Fibroblast of upper back skin (primary cell): ENCODE measurements around the gene METTL25.
A peak's percentile ranks its signal among the peaks of the same experiment; 100 is the strongest.

Source experiments
- DNase-seq: peaks from one replicate; pipeline ENCODE4 v3.0.0-alpha.2; 2013

The METTL25 gene

DNA sequence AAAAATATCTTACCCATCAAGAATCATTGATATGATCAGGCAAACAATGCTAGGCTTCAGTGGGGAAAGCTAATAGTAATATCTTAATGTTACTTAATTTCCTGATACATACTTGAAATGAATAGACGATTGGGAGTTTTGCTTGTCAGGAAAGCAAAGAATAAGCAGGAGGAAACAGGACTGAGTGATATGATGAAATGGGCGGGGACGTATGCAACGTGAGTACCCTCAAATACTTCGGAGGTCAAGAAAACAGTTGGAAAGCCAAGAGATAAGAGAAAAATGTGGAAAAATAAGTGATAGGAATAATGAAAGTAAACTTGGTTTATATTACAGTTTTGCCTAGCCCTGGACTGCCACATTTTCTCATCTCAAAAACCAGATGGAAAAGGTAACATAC, 49.2 kb downstream of the METTL25 start:
- no peak for DNase-seq

DNA sequence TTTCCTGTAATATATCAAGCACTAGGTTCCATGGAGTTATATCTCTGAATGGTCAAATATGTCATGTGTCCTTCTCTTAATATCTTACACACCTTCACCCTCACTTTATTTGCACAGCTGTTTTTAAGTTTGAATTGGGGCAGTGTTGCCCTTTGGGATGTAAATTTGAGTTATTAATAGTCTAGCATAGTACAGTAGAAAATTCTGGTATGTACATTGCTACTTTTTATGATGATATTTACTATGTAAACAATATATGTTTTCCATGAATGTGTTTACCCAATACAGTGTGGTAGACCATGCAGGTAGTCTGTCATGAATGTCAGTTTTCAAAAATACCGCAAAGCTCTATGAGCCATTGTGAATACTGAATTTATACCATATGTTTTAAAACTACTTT, 50.5 kb downstream of the METTL25 start:
- no peak for DNase-seq

DNA sequence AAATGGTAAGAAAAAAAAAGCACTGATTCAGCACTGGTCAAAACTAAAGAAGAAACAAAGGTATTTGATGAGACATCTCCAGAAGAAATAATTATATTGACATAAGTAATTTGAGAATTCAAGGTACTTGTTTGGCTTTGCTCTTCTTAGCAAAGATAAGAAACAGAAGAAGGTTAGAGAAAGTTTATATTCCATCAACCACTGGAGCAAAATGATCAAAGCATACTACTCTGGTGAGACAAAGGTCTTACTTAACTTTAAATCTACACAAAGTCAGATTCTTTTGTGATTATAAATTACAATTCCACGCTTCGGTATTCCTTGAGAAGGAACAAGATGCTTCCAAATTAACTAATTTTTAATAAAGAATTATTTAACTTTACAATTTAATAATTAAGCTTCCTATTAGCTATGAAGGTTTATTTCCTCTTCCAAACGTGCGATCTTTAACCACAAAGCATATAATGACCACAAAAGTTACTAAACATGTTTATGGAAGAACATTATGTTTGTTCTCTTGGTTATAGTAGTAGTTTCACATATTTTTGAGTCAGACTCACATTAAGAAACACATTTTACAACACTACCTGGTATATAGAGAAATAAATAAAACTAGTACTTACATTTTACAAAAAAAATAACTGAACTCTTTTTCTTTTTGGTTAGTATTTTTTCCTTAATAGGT, 53.4 kb downstream of the METTL25 start:
- DNase-seq: no peak

DNA sequence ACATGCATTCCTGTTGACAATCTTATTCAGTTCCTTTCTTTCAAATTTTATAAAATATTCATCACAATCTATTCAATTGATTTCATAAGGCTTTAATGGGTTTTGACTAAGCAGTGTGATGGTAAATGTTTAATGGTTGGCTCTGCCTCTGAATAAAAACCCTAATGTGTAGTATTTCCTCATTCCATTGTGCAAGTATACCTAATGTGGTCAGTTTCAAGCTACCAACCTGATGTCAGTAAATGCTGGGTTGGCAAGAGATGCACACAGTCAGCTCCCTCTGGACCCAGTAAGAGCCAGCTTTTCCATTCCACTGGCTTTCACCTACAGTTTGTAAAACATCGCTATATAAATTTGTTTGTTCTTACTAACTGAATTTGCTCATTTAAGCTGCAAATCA, 53.9 kb downstream of the METTL25 start:
- no peak for DNase-seq

DNA sequence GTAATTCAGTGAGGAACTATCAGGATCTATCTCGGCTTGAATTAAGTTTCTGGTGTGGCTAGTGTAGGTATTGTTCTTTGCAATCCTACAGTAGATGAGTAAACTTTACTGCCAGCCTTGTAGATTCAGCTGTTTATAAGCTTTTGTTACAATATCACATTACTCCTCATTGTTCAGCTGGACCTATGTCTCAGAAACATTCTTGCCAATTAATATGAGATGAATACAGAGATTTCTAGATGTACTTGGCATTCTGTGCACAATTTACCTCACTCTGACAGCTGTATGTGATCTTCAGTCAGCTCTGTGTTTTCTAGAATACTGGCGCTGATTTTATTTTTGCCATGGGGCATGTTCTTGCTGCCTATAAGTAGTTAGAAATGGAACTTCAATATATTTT, 55.7 kb downstream of the METTL25 start:
- DNase-seq: no peak

DNA sequence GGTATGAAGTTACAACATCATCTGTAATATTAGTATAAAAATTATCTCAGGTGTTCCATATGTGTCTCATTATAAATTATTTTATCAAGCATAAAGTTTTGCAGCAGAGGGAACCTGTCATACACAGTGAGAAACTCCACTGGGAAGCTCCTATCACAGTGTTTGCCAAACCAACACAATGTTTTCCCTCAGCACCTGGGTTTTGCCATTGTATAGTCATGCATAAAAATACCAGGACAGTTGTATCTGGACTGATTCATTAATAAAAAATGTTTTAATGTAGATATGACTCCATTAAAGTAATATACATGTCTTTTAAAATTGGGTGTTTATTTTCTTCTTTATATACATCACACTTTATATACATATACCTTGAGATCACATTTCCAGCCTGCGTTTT, 56.6 kb downstream of the METTL25 start:
- DNase-seq: peak; percentile 18

DNA sequence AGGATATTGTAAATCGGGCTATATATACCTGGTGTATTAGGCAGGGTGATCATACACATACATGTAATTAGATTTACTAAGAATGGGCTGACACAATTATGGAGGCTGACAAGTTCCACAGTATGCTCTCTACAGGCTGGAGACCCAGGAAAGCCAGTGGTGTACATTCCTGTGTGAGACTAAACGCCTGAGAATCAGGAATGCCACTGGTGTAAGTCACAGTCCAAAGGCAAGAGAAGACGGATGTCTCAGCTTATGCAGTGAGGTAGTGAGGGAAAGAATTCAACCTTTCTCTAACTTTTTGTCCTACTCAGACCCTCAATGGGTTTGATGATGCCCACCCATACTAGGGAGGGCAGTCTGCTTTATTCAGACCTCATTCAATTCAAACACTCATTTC, 57.1 kb downstream of the METTL25 start:
- DNase-seq: peak; percentile 50

DNA sequence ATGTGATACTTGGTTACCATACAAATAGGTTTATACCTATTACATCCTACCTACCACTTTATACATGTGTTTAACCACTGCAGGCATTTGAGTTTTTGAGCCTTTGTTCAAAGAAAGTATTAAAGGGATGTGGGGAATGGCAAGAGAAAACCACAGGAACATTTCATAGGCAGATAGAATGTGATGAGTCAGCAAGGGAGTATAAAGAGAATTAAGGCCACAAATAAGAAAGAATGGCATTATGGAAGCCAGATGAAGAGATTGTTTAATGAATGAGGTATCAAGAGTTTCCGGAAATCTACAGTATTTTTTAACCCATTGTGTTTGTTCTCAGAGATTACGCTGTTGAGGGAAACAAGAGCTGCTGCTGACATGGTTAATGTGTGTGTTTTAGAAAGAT, 66.9 kb downstream of the METTL25 start:
- DNase-seq: peak; percentile 84

DNA sequence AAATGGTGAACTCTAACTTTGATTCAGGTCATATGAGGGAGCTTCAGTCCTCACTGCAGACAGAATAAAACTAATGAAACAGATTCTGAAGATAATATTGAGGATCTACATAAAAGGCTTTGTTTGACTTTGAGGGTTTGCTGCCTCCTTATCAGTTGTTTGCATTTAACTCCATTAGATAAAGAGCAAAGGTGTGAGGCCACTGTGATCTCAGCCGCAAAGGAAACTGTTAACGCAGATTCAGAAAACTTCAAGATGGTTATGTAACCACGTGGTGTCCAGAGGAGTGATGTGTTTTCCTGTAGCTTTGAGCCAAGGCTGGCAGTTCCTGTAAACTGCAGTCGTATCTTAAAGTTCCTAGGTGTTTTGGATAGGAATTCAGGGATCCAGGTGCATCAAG, 67.8 kb downstream of the METTL25 start:
- no peak for DNase-seq

DNA sequence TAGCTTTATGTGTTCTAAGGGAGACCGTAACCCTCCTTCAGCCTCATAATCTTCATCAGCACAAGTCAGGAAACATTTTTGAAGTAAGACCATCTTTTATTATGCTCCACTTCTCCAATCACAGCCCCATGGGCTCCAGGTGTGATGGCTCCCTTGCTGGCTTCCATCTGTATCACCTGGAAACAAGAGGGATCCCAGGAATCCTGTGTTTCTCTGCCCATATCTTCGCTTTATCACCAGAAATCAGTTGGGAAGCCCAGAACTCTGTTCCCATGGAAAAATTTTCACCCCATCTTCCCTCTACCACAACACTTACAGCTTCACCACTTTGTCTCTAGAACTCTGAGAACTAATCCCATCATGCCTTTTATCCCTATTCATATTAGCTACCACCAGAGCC, 68.3 kb downstream of the METTL25 start:
- DNase-seq: no peak

DNA sequence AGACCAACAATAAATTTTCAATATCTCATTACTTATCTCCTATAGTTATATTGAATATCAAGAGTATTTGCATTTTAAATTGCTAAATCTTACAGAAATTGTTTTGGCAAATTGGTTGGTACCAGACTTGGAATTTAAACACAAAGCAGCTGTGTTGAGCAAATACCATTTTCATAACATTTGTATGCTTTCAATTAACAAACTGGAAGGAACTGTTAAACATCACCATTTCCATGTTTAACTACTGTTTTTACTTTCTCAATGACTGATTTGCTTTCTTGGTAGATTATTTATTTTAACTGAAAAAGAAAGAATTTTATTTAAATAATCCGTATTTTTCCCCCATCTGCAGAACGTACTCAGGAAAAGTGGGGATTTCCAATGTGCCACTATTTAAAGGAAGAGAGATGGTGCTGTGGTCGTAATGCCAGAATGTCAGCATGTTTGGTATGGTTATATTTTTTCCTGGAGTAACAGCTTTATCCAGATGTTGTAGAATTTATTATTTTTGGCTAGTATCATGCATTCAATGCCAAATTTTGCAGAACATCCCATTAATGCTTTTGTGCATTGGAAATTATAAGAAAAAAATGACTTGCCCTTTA, 72.3 kb downstream of the METTL25 start:
- no peak for DNase-seq

DNA sequence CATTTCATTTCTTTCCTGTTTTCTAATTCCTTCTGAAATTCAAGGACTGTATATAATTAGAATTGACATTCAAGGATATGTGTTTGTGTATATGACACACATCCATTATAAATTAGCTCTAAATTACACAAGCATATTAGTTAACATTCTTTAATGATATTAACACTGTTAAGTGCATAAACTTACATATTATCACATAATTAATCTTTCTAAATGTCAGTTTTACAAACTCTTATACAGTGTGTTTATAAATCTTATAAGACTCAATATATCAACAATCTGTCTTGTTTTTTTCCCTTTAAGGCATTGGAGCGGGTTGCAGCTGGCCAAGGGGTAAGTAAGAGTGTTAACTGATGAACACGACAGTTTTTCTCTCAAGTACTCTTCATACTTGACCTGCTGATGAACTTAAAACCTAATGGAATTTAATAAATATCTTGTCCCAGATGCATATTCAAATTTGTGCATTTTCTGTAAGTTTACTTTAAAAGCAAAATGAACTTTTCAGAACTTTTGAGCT, 76.1 kb downstream of the METTL25 start:
- DNase-seq: no peak

DNA sequence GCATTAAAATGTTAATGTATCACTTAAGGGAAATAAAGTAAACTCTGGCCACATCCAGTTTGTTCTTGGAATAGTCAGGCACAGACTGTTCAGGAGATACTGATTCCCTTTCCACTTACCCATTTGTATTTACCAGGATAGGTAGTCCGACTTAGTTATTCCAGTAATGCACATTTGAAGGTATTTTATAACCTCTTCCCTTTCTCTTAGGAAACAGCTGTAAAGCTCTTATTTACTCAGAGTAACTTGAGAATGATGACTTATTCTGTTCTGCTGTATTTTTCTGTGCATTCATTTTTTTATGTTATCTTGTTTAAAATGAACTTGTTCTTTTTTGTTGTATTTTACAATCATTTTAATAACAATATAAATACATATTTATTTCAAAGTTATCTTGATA, 78.0 kb downstream of the METTL25 start:
- DNase-seq: no peak

DNA sequence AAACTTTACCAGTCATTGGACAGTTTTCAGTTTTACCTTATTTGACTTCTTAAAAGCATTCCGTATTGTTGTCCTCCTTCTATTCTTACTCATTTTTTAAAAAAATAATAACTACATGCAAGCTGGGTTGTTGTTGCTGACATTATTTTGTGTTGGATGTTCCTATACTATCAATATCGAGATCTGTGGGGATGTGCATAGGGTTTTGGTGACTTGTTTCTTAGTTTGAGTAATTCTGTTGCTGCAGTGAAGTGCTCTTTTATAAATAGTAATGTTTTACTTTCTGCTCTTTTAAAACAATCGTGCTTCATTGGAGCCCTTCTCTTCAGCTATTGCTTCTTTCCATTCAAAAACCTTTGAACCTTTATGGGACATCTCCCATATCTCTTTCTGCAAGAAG, 79.4 kb downstream of the METTL25 start:
- DNase-seq: no peak

DNA sequence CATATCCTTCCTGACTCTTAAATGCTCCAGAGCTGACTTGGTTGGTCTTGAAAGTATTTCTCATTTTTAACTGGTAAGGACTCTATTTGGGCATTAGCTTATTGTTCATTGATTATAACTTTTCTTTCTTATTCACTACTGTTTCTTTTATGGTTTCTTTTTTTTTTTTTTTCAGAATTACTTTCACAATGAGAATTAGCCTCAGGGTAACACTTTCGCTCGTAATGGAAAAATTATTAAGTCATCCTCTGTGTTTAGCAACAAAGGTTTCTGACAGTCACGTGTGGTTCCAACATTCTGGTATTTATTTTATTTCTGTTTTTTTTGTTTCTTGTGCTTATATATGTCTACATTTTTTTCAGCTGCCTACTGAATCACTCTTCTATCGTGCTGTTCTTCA, 80.0 kb downstream of the METTL25 start:
- no peak for DNase-seq

DNA sequence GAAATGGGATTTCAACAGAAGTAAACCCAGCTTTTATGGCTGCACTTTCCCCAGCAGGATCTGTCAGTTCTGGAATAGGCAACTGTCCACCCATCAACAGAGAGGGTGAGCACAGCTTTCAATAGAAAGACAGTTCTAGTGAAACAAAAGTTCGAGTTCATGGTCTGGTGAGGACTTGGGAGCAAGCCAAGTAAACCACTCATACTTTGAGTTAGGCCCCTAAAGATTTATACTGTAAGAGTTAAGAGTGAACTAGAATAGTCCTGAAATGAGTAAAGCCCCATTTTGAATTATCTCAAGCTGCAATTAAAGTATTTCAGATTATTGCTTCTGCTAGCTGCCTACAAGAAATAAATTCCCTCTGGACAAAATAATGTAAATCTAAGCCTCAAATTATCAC, 82.6 kb downstream of the METTL25 start:
- no peak for DNase-seq

DNA sequence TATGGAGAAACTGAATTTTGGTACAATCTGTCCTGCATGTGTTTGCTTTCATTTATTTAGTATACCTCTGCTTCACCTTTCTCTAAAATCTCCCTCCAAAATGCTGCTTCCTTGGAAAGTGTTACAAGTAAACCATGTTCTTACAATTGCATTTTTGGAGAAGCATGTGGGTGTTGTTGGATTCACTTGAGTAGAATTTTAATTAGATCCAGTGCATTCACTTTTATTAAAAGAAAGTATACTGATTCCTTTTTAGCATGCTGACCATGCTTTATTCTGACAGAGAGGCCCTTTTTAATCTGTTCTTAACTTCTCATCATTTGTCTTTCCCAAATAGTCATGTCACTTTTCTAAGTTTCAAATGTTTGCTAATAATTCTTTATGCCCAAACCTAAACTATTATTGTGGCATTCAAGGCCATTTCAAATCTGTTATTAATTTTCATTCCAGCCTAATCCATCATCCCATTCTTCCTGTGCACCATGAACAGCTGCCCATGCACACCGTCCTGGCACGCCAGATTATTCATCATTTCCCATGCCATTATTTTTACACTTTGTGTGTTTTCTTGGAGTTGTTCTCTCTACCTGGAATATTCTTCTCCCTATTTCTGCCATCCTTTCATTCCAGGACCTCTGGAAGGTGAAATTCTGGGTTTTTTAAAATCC, 90.7 kb downstream of the METTL25 start:
- peak; percentile 10 for DNase-seq

DNA sequence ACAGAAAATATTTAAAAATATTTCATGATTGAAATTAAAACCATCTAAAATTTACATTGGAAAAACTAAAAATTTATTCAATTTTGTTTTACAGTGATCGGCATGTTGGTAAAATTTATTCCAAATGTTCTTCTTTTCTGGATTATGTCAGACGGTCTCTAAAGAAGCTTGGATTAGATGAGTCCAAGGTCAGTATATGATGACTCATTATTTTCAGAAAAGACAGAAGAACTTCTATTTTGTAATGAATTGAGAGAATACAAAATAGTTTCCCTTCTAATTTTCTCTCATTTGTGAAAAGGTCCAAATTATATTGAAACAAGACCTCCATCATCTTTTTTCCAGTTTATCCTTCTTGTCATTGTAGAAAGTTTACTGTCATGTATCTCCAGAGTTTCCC, 98.3 kb downstream of the METTL25 start:
- DNase-seq: no peak

DNA sequence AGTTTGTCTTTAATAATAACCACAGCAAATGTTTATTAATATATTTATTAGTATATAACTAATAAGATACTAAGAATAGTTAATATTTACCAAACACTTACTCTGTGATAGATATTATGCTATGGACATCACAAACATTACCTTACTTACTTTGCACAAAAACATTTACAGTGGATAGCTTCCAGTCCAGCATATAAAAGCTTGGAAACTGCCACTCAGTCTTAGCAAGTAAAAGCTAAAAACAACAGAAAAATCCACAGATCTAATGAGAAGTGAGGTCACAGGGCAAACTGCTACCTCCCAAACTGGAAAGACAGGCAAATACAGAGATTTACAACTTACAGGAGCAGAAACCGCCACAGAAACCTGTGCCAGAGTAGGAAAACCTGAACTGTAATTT, 99.8 kb downstream of the METTL25 start:
- no peak for DNase-seq

DNA sequence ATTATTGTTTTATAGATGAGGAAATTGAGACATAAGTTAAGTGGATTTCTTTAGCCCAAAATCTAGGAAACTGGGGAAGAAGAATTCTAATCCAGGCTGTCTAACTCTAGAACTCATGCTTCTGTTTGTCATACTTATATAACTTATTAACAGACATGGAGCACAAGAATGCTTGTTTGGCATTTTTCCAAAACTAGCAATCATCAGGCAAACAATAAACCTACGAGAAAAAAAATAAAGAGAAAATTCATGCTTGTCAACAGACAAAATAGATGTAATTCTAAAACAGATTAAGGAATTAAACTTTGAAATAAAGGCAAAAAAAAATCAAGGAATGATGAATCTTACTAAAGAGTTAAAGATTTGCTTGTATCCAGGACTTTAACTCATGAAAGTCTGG, 103.1 kb downstream of the METTL25 start:
- no peak for DNase-seq

DNA sequence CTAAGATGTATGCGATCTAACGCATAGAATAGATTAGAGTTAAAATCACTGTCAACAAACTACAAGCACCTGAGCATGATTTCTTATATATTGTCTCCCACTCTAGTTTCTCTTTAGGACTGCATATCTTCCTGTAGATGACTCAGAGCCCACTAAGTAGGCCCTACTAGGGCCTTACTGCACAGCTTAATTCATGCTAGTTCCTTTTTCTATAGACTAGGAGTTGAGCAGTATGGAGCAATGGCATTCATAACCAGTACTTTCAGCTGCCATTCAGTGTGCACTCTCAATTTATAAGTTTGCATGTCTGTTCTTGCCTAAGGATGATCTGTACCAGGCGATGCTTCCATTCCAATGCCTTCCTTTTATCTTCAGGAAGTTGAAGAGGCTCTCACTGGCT, 103.5 kb downstream of the METTL25 start:
- no peak for DNase-seq

DNA sequence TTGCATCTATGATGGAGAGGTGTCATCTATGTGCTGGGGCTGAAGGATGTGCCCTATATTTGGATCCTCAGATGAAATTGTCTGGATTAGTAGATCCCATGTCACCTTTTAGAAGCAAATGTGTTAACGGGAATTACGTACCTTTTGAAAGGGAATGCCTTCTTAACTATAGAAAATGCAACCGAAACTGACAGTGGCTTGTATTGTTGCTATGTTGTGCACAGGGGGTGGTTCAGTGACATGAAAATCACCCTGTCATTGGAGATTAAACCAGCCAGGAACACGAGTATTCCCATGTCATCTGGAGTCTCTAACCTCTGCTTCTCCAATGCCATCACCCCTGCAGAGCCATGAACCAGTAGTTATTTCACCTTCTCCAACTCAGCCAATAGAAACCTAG, 110.2 kb downstream of the METTL25 start:
- no peak for DNase-seq

DNA sequence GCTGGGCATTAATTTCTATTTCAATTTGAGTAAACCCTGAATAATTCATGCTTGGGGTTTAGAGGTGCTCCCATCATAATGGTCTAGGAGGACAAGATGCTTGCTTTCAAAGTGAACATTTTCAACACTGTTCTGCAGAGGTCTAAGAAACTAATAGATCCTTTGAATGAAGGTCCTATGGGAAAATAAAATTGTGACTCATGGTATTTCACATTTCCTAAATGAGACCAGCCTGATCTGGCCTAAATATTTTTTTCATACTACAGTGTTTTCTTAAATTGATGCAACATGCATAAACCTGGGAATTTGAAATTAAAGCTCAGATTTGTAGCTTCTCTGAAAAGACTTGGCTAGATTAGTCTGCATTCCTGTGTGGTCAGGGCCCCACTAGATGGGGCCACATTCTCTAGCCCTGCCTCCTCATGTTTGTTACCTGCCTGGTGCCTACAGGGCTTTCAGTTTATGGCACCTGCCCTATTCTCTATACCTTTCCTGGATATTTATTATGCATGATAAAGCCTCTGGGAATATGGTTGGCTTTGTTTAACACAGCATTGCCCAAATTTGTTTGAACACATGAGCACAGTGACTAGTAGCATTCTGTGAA, 112.7 kb downstream of the METTL25 start:
- DNase-seq: no peak
